HuH-7 (cell line): Measurements from ENCODE around the gene CCDC73.
"Not testable (repeated sequence)": the region's sequence is repeated elsewhere in the genome, so short reads cannot be mapped to it uniquely, and the experiment has no call there.

Experiments
- DNase-seq: peaks from one replicate; pipeline ENCODE4 v3.0.0; 2011; ENCODE audit warnings: low spot score

CCDC73 gene

DNA sequence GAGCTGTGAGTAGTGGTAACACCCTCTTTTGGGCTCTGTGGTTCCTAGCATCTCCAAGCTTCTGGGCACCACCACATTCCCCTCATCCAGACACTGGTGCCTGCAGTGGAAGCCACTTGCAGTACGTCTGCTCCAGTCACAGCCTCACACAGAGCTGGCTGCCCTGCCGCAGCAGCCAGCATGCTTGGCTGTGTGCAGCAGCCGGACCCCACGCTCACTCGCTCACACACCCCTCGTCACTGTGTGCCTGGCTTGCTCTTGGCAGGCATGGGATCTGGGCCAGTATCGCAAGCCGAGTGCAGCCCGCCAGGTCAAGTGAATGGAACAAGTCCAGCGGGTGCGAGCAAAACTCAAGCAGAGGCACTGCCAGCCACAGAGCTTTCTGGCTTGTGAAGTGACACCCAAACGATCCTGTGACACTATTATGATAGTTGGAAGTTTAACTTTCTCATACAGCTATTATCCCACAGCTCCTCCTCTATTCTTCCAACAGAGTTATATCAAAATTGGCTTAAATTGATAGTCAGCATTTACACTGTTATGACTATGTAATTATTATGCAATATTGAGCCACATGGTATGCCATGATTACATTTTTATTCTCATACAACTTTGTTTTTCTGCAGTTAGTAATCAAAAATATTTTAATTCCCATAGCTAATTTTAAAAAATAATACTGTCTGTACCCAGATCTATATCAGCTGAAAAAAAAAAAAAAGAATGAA is 89.0 kb downstream of the CCDC73 start:
- DNase-seq, result no peak

DNA sequence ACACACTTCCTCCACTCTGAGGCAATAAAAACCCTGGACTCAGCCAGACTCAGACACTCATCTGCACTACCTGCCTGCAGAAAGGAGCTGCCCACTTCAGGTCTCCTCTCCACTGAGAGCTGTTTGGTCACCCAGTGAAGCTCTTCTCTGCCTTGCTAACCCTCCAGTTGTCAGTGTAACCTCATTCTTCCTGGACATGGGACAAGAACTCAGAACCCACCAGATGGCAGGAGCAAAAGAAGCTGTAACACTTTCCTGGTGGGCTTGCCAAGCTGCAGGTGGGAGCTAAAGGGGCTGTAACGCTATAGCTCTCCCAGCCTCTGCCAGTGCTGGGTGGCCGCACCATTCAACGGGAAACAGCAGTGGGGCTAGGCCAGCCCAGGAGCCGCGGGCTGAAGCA is 89.7 kb downstream of the CCDC73 start:
- DNase-seq, result no peak

DNA sequence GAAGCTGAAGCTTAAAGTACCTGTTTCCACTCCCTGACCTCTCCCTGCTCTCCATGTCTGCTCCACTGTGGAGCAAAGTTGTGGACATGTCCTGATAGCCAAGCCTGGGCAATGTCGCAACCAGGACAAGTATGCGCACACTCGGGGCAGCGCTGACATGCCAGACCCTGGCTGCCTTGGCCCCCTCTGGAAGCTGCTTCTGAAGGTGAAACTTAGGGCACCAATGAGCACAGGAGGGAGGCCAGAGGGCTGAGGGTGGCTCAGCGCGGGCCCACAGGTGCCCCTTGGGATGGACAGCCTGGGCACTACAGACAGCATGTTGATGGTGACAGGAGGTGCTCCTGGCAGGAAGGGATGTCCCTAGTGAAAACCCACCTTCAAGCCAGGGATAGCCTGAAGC is 90.2 kb downstream of the CCDC73 start:
- no peak for DNase-seq

DNA sequence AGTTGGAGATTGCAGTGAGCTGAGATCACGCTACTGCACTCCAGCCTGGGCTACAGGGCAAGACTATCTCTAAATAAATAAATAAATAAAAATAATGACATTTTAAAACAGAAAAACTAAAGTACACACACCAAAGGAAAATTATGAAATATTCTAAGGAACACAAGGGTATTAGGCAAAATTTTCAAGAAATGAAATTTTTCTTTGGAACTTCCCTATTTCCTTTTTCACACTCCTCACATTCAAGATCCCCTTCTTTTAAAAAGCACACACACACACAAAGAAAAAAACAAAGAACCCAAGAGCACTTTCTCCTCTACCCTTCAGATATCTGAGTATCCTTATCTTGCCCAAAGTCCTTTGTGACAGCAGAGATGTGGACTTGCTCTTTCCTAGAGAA is 92.8 kb downstream of the CCDC73 start:
- no peak for DNase-seq

DNA sequence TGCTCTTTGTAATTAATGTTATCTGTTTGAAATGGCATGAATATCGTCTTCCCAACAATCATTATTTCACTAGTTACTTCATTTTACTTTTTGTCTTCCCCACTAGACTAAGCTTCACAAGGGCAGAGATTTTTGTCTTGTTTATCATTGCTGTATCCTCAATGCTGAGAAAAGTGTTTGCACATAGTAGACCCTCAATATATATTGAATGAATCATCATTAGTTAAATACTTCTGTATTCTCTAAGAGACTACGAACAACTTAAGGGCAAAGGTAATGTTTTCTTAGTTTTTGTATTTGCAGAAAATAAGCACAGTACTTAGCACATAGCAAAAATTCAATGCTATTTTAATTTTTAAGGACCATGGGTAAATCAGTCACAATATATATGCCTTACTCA is 95.9 kb downstream of the CCDC73 start:
- no peak for DNase-seq

DNA sequence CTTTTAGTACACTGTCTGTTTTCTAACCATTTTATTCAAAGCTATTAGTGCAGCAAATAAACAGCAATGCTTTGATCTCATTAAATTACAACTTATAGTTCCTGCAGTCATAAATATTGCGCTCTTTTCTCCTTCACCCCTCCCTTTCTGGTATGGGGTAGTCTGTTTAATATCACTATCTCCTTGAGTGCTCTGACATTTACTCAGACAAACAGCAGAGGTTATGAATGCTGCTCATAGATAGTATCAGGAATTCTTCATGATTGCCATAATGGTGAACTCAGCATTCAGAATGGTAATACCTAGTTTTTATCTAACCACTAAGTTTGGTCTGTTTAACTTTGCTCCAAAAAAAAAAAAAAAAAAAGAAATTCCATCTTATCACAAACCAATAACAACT is 123.4 kb downstream of the CCDC73 start:
- DNase-seq, result no peak

DNA sequence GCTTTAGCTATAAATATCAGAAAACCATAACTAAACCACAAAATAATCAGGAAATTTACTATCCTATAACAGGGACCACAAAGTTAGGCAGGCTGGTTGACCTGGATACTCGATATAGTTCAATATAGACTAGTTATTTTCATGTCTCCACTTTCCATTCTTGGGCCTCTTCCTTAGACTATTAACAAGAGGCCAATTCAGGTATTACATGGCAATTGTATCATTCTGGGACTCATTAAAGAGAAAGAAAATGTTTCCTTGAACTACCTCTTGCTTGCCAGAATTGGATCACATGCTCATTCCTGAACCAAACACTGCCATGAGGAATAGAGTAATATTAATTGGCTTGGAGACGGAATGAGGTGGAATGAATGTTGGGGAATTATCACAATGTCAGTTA is 134.8 kb downstream of the CCDC73 start:
- no peak for DNase-seq

DNA sequence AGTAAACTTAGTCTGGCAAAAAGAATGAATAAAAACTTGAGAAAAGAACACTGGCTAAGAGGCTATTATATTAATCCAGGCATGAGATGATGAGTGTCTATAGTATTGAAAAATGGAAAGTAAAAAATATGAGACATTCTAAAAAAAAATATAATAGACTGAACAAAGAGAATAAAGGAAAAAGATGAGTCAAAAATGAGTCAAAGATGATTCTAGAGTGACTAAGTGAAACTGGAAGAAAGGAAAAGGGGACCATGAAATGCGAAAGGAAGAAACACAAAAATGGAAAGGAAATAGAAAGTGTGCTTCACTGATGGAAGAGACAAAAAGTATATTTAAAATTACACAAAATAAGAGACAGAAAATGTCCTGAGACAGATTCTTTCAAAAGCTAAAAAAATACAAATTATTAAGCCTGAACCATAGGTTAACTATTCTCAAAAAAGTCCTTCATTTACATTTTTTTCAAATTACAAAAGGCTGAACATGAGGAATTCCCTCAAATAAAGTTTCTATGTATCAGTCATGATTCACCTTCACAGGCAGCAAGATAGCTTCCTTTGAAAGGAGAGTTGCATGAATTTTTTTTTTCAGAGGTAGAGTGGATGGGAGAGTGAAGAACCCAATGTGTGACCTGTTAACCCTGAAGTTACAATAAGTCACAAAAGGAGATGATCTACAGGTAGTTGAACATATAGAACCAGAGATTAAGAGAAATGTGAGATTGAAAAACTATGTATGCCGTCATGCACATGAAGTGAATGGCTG is 135.6 kb downstream of the CCDC73 start:
- DNase-seq, result no peak

DNA sequence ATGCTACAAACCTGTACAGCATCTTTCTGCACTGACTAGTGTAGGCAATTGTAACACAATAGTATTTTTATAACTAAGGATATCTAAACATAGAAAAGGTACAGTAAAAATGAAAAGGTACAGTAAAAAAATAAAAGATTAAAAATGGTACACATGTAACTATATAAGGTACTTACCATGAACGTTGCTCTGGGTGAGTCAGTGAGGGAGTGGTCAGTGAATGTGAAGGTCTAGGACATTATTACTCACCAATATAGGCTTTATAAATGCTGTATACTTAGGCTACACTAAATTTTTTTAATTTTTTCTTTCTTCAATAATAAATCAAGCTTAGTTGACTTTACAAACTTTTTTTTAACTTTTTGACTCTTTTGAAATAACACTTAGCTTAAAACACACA is 150.9 kb downstream of the CCDC73 start:
- DNase-seq, result no peak

DNA sequence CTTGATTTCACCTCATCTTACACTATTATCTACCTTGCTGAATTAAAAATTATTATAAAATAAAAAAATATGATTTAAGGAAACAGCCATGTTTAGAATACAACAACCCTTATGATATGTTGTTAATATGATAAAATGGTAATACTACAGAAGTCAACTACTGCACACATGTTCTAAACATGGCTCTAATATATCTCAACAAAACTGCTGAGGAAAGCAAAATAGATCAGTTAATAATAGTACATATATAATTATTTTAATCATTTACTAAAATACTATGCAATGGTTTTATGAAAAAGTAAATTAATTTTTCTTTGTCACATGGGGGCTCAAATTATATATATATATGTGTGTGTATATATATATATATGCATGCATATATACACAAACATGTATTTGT is 153.1 kb downstream of the CCDC73 start:
- DNase-seq, result no peak

DNA sequence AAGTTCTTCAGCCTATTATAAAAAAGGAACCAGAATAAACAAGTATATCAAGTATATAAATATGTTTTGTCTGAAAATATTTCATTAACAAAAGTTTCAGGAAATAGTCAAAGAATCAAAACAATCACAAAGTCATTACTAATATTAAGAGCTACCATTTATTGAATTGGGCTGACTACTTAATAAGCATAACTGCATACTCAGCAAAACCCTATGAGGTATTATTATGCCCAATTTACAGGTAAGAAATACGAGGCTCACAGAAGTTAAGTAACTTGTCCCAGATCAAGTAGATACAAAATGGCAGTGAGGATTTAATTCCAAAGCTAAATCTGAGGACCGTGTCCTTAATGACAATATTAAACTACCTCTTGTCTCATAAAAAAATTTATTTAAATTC is 158.6 kb downstream of the CCDC73 start:
- DNase-seq, result no peak

DNA sequence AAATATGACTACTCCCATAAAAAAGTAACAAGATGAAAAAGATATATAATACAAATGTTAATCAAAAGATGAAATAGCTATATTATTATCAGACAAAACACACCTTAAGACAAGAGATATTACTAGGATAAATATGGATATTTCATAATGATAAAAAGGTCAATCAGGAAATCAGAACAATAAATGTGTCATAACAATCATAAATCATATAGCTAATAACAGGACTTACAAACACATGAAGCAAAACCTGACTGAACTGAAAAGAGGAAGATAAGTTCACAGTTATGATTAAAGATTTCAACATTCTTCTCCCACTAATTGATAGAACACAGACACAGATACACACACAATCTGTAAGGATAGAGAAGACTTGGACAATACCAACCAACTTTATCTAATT is 163.6 kb downstream of the CCDC73 start:
- DNase-seq, result no peak

DNA sequence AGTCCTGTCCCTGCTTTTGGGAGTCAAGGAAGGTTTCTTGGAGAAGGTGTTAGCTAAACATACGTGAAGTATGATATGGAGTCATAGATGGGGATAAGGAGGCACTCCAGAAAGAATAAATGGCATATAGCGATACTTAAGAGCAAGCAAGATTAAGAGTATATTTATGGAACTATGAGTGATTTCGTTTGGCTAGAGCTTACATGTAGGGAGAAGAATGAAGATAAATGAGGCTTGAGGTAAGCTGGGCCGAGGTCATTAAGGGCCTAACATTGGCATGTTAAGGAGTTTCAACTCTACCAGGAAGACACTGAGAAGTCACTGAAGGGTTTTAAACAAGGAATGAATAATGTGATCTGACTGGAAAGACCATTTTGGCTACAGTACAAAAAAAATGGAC is 177.6 kb downstream of the CCDC73 start:
- DNase-seq, result no peak

DNA sequence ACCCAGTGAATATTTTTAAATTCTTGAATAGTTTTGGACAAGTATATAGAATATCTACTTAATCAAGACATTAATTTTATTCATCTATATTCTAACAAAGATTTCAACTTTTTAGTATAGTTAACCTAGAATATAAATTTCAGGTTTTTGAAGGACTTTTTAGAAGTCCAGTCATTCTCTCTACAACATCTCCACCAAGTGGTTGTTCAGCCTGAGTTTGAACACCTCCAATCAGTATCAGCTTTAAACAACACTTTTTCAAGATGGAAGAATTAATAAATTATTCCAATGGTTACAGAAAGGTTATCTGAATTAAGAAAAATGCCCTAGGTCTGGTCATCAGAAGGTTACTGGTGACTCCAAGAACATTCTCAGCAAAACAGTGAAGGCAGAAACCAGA is 179.0 kb downstream of the CCDC73 start:
- no peak for DNase-seq

DNA sequence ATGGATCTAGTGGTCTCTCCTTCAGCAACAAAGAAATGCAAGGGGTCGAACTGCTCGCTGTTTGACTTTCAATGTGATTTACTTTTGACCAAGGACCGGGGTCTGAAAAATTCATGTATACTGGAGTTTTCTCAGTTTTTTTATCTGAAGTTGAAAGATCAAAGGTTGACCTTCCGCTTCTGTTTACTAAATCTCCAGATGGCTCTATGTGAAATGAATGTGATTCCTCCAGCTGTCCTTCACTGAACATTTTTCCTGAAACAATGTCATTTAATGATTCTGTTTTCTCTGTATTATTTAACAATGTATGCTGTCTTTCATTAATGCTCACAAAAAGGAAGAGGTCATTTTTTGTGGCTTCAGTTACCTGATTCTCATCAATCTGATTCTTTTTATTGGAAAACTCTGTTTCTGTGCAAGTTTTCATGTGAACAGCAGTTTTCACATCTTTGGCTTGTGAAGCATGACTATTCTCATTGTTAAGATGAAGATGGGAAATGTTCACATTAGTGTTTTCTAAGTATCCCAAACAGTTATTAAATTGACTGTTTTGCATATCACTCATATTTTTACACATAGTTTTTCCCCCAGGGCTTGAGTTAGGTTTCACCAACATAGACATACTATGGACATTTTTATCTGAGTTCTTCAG is 180.8 kb downstream of the CCDC73 start:
- DNase-seq, result no peak

DNA sequence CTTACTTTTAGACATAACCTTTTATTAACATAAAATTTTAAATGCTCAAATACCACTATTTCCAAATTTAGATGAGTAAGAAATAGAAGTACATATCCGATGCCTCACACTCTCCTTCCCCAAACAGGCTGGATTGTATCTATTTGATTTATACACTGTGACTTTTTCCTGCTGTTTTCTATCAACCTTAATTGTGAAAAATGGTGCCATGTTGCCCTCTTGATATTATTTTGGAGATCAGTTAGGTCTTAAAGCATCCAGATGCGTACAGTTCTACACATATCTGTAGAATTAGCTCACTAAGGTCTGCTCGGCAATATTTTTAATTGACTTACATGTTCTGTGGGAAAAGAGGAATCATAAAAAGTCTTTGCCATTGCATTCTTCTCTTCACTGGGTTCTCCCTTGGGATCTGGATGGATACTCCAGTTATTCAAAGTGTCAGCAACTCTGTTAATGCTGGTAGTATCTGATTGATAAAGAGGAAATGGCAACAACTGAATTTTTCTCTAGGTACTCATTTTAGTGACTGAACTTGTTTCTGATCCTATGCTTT is 183.6 kb downstream of the CCDC73 start:
- no peak for DNase-seq

DNA sequence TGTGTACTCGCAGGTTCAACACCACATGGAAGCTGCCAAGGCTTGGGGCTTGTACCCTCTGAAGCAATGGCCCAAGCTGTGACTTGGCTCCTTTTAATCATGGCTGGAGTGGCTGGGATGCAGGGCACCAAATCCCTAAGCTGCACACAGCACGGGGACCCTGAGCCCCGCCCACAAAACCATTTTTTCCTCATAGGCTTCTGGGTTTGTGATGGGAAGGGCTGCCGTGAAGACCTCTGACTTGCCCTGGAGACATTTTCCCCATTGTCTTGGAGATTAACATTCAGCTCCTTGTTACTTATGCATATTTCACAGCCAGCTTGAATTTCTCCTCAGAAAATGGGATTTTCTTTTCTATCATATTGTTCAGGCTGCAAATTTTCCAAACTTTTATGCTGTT is 185.6 kb downstream of the CCDC73 start:
- not testable (repeated sequence) for DNase-seq

DNA sequence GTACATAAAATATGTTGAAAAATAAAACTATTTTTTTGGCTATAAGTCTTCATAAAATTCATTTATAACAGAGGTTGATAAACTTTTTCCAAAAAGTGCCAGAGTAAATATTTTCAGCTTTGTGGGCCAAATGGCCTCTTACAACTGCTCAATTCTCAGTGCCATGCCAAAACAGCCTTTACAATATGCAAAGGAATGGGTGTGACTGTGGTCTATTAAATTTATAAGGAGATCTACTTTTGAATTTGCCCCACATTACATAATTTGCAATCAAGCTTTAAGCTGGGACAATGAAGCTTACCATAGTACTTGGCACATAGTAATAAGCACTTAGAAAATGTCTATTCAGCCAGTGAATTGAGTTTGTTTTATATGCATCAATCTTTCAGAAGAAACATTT is 188.2 kb downstream of the CCDC73 start:
- no peak for DNase-seq

DNA sequence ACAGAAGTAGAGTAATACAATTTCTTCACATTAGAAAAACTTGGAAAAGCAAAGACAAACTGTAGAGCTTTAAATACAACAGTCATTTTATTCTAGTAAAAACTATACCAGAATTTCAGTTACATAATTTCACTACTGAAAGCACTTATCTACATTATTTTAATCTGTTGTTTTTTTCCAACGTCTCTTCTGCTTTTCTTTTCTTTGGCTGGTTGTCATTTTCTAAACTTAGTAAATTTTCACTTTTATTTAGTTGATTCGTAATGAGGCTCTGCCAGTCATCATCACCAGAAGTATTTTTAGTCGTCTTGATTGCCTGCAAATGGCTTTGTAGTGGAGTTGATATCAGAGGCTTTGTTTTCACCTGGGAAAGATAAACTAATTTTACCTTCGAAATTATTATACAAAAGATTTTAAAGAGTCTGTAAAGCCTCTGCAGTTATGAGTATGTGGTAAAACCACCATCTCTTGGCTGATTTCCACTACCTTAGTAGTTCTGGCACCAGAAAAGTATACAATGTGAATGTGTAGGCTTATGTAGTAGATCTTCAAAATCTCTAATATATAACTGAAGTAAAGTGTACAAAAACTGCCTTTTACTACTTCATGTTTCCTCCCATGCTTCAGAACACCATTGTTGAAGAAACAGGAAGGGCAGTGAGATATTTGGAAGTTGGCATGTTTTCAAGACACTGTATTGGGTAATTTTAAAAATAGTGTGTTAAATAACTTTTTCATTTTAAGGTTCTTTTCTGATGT is 191.6 kb downstream of the CCDC73 start:
- DNase-seq, result no peak

DNA sequence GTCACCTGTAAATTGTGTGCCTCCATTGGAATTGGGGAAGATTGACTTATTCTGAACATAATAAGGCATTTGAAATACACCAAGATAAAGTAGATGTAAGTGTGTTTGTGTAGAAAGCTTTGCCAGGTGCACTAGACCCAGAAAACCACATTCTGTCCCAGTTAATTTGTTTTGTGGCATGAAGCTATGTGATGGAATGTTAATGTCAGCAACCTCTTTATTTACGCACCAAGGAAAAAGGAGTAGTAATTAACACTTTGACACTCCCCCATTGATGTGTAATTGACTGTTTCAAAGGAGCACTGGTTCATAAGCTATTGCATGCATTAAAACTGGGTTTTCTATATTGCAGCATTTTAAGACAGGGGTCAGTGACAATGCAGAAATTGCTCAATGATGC is 196.5 kb downstream of the CCDC73 start:
- DNase-seq, result no peak

DNA sequence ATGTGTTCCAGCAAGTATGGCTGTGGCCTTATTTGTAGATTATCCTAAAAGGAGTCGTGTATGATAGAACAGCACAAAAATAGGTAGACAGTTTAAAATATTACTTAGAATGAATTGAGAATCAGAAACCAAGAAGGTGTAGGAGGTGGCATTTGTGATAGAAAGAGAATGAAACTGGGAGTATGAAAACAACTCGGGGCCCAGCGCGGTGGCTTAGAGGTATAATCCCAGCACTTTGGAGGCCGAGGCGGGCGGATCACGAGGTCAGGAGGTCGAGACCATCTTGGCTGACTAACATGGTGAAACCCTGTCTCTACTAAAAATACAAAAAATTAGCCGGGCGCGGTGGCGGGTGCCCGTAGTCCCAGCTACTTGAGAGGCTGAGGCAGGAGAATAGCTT is 198.3 kb downstream of the CCDC73 start:
- DNase-seq, result not testable (repeated sequence)

DNA sequence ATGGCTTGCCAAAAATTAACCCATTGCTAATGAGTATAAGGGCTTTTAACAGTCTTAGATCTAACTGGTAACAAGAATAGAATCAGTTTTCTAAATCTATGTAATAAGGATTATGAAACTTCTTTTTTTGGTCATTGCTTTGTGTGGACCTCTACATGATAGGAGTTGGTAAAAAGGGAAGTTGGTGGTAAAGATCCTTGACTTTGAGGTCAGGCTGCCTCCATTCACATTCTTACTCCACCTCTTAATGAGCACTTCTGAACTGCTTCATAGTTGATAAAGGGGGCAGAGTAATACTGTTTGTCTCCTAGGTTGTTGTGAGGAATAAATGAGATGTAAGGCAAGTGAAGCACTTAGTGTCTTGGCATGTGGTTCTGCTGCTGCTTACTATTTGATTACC is 200.2 kb downstream of the CCDC73 start:
- DNase-seq, result no peak
